ENCODE data around the gene NGRN. TPM values are rescaled to one million over a fixed set of nuclear protein-coding genes. Genes with fewer than 3 reads are reported as not detected.

NGRN gene
- total and polyA plus RNA-seq, 2 of the 8 experiments (the other 6 are each of a cell fraction or from before 2014, with no cell fraction given) = 60.1 to 101 TPM

DNA sequence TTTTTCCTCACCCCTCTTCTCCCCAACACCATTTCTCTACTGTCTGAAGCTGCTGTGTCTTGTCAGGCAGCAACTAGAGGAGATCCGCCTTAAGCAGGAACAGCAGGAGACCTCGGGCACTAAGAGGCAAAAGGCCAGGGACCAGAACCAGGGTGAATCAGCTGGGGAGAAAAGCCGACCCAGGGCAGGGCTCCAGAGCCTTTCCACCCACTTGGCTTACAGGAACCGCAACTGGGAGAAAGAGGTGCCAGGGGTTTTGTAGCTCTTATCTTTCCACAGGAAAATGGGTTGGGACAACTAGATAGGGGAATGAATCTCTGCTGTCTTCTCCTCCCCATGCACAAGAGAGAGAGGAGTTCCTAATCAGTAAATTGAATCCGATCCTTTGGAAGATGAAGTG lies 3.0 kb upstream of the NGRN start:
- 84% methylated on average over 5 of the region's 5 CpGs; no CpG with 5 or more reads in 1 of the 2 experiments for WGBS, 2 experiments (ENCODE audit: extremely low coverage in 1 of 2, insufficient coverage in 1 of 2, insufficient read length in 1 of 2, insufficient replicate concordance in 2 of 2, low coverage in 1 of 2, low lambda C conversion rate in 2 of 2, missing lambda C conversion rate in 1 of 2)
- Histone ChIP-seq H3K56ac (replicated peaks; ENCODE audit: insufficient read length, low read depth, low read length) (no peak overlapping the region), H3K4me2 (ENCODE audit: insufficient read depth in 1 of 2, low read depth in 2 of 2, low read length in 2 of 2) (no peak overlapping the region), H2BK12ac (ENCODE audit: low read depth, low read length) (no peak overlapping the region), H3K27me3 (replicated peaks in 1 of 4; ENCODE audit: control insufficient read depth in 3 of 4, extremely low read depth in 1 of 4, insufficient read depth in 3 of 4, low read length in 3 of 4) (no peaks in the 10 kb centered on the region), H4K20me1 (replicated peaks in 1 of 2; ENCODE audit: control insufficient read depth in 1 of 2, insufficient read depth in 2 of 2, low read length in 2 of 2) (no peaks in the 10 kb centered on the region), H3K79me1 (ENCODE audit: low read depth, low read length) (no peaks in the 10 kb centered on the region), H3K36me3 (ENCODE audit: control insufficient read depth in 2 of 4, insufficient read depth in 4 of 4, low read length in 3 of 4) (peaks cover 0 to 4% (median 0%) of the 10 kb centered on the region in 4 experiments; a peak in 2 of 8 replicates), H4K5ac (ENCODE audit: insufficient read length, low read depth, low read length) (no peak overlapping the region), H3K18ac (ENCODE audit: extremely low read depth, low read length) (no peak overlapping the region), H4K91ac (replicated peaks; ENCODE audit: insufficient read length, low read length) (no peak overlapping the region), H3K4me3 (ENCODE audit: extremely low read depth in 1 of 4, insufficient read depth in 2 of 4, low read depth in 3 of 4, low read length in 4 of 4) (no peak overlapping the region), H2BK120ac (replicated peaks; ENCODE audit: low read depth, low read length) (no peak overlapping the region), H3K9ac (replicated peaks in 1 of 4; ENCODE audit: extremely low read depth in 1 of 4, low read depth in 3 of 4, low read length in 3 of 4) (no peak overlapping the region), H4K8ac (ENCODE audit: extremely low read depth, insufficient read depth, low read length) (no peak overlapping the region), H2BK5ac (ENCODE audit: low read depth, low read length) (no peak overlapping the region), H3K4me1 (replicated peaks in 1 of 4; ENCODE audit: control insufficient read depth in 3 of 4, insufficient read depth in 4 of 4, low read length in 3 of 4) (peaks cover 0 to 11% (median 4%) of the 10 kb centered on the region in 4 experiments; a peak in 5 of 7 replicates), H3K23me2 (ENCODE audit: low read depth, low read length) (peaks cover 10% of the 10 kb centered on the region), H3K23ac (ENCODE audit: insufficient read length) (no peak overlapping the region), H3K9me3 (ENCODE audit: insufficient read depth in 2 of 2, low read depth in 1 of 2, low read length in 1 of 2) (no peaks in the 10 kb centered on the region), H3K4ac (replicated peaks; ENCODE audit: insufficient read length, low read depth, low read length) (no peak overlapping the region), H3K14ac (ENCODE audit: insufficient read length) (no peak overlapping the region), H2BK15ac (ENCODE audit: low read length) (no peak overlapping the region), H3K27ac (ENCODE audit: low read depth, low read length) (no peak overlapping the region), H2BK20ac (ENCODE audit: low read length) (no peak overlapping the region), H2AK5ac (ENCODE audit: low read depth, low read length) (no peak overlapping the region), H2AFZ (ENCODE audit: low read length) (no peak overlapping the region), H3K79me2 (ENCODE audit: control insufficient read depth in 1 of 2, insufficient read depth in 2 of 2, low read length in 2 of 2) (peaks cover 8 to 21% of the 10 kb centered on the region in 2 experiments)
- FAIRE-seq = no peak
- ChIA-PET POLR2A (ENCODE audit: partially characterized antibody) (interaction anchor here (1.1 to 1.7 kb wide), 4 partner anchors 9 to 29 kb away, joined by 4 to 7 read pairs (median 4); partner anchors contain the start of genes CIB1 and GDPGP1), CTCF (ENCODE audit: partially characterized antibody) (interaction anchor here (0.6 to 2.4 kb wide), 7 partner anchors 10 to 203 kb away, joined by 3 to 10 read pairs (median 4); partner anchors contain the start of genes CIB1, GDPGP1 and TTLL13)
- no peak for TF ChIP-seq ZNF274 (IDR thresholded peaks at IDR 0.05; ENCODE audit: borderline replicate concordance, extremely low read depth, low read length)
- no peak for DNase-seq (ENCODE audit: low read depth in 1 of 2, low spot score in 2 of 2)
